LNCaP clone FGC (cell line): ENCODE data around the gene AHCYL2.

Experiments
- DNase-seq: peaks from one replicate; pipeline ENCODE4 v3.0.0-alpha.2; 2011; ENCODE audit warnings: low read depth
- H3K4me3 ChIP-seq: 2 replicates; pipeline ENCODE4 v1.5.1; 2011; ENCODE audit warnings: mild to moderate bottlenecking, low read depth, low read length, control low read depth
- TF ChIP-seq, protein P1 (sequence below): IDR thresholded peaks from 2 replicates; pipeline ENCODE4 v1.5.1; 2012; ENCODE audit warnings: mild to moderate bottlenecking; ENCODE audit not compliant: control insufficient read depth, insufficient read depth; ENCODE audit errors: extremely low read depth

The AHCYL2 gene

DNA sequence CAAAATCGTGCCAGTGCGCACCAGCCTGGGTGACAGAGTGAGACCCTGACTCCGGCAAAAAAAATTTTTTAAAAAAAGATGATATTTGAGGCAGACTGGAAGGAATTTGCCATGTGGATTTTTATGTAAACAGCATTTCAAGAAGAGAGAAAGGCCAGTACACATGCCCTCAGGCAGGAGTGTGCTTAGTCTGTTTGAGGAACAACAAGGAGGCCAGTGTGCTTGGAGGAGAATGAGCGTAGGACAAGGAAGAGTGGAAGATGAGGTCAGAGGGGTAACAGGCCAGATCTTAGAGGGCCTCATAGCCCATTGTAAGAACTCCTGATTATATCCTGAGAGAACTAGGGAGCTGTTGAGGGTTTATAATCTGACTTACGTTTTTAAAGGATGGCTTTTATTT lies 192.2 kb downstream of the AHCYL2 start:
- TF ChIP-seq, protein P1, sequence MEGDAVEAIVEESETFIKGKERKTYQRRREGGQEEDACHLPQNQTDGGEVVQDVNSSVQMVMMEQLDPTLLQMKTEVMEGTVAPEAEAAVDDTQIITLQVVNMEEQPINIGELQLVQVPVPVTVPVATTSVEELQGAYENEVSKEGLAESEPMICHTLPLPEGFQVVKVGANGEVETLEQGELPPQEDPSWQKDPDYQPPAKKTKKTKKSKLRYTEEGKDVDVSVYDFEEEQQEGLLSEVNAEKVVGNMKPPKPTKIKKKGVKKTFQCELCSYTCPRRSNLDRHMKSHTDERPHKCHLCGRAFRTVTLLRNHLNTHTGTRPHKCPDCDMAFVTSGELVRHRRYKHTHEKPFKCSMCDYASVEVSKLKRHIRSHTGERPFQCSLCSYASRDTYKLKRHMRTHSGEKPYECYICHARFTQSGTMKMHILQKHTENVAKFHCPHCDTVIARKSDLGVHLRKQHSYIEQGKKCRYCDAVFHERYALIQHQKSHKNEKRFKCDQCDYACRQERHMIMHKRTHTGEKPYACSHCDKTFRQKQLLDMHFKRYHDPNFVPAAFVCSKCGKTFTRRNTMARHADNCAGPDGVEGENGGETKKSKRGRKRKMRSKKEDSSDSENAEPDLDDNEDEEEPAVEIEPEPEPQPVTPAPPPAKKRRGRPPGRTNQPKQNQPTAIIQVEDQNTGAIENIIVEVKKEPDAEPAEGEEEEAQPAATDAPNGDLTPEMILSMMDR: no peak
- DNase-seq: no peak
- no peak overlapping the region for H3K4me3 ChIP-seq

DNA sequence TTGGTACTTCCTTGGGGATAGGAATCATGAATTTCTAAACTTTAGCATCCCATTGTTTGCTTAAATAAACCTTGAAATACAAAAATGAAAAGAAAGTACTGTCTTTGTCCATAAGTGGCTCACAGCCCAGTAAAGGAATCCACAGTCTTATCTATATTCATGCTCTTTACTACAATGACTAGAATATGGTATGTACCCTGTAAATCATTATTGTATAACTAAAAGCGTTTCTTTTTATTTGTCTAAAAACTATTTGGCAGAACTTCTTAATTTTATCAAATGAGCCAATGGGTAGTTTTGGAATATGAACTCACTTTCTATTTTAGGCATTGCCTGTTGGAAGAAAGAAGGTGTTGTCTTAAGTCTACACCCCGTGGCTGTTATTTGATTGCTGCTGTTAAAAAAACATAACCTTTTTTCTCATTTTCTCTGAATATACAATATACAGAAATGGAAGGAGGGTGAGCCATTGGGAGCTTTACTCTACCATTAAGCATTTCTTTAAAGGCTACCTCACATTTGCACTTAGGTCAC lies 197.0 kb downstream of the AHCYL2 start:
- TF ChIP-seq, protein P1: no peak

DNA sequence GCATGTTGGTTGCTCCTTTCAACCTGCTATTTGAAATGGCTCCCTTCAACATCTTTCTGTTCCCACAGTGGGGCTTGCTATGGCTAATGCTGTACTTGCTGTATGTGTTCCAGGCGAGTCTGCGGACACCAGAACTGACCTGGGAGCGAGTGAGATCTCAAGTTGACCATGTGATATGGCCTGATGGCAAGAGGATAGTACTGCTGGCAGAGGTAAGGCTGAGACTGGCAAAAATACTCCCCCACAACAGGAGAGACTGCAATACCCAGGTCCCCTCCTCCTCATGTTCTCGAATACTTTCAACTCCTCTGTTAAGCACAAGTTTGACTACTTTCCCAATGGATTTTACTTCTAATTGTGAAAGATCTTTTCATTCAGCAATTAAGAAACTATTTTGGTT lies 197.9 kb downstream of the AHCYL2 start:
- no peak for DNase-seq
- TF ChIP-seq, protein P1: no peak
- no peak overlapping the region for H3K4me3 ChIP-seq

More for the DNA sequence above, 197.0 kb downstream of the AHCYL2 start:
- DNase-seq: no peak
- H3K4me3 ChIP-seq: no peak overlapping the region

DNA sequence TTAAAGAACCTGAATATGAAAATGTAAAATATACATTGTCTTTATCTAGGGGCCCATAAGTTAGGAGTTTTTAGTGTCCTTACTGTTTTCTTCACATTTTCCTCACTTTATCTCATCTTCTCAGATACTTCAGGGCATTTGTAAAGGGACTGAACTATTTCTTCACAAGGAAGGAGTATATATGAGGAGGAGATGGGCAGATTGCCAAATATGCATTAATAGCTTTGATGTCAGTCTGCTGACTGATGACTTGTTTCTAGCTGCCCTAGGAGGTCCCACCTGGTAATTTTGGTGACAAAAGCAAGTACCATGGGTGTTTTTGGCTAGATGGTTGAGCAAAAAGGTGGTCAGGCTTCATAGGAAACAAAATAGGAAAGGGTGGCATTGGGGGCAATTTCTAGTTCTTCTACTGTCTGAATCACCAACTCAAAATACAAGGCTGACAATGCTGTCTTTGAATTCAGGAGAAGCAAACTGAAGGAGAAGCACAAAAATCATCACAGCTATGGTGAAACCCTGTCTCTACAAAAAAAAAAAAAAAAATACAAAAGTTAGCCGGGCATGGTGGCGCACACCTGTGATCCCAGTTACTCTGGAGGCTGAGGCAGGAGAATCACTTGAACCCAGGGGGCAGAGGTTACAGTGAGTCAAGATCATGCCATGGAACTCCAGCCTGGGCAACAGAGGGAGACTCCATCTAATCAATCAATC lies 199.0 kb downstream of the AHCYL2 start:
- no peak overlapping the region for H3K4me3 ChIP-seq
- DNase-seq: peak; percentile 72
- TF ChIP-seq, protein P1: no peak

DNA sequence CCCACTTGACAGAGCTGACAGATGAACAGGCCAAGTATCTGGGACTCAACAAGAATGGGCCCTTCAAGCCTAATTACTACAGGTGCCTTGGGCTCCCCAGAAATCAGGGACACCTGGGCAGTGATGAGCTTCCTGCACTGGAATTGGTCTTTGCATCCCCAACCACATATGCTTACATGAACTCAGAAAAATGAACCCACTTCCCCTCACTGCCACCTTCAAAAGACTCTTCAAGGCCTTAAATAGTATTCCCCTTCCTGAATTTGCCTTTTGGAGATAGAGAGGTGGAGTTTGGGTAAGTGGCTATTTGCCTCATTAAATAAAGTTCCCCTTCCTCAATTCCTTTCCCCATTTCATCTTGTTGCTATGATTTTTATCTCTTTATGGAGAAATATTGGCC lies 201.7 kb downstream of the AHCYL2 start:
- TF ChIP-seq, protein P1: no peak
- DNase-seq: no peak
- no peak overlapping the region for H3K4me3 ChIP-seq

DNA sequence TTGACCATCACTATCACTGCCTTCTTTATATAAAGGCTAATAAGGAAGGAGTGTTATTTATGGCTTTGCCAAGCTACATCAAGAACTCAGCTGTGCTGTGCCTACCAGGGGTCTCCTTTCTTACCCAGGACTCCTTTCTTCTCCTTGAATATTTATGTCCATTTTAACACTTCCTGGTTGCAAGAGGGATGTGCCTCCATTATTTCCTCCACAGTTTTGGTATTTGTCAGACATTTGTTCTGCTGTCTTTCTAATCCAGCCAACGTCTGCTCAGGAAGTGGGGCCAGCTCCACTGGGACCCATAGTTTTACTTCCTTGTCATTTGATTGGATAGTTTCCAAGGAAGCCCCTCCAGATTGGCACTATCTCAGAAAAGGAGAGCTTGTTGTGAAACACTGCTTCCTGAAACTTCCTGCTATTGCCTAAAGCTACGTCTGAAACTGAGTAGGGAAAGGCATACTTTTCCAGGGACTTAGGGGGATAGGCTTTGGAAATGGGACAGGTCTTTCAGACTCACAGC lies 202.8 kb downstream of the AHCYL2 start:
- DNase-seq: no peak
- H3K4me3 ChIP-seq: no peak overlapping the region
- TF ChIP-seq, protein P1: no peak
